GM12801 (cell line): Measurements from ENCODE around the gene C19orf81.

Experiments used
- CTCF ChIP-seq: IDR thresholded peaks from one replicate; pipeline ENCODE4 v1.5.1; 2011; ENCODE audit warnings: control low read depth; ENCODE audit not compliant: insufficient read length; ENCODE audit errors: extremely low read depth

Gene C19orf81

GRCh38 chr19:50632151-50632835, 17.0 kb upstream of the C19orf81 start:
- no peak for TF ChIP-seq CTCF

- no peak for TF ChIP-seq CTCF
Measured at GRCh38 chr19:50633359-50633758, 15.9 kb upstream of the C19orf81 start.

- TF ChIP-seq CTCF = no peak
Measured at GRCh38 chr19:50633973-50634372, 15.3 kb upstream of the C19orf81 start.

GRCh38 chr19:50636317-50637085, 12.7 kb upstream of the C19orf81 start:
- TF ChIP-seq CTCF = no peak

- TF ChIP-seq CTCF = no peak
Measured at GRCh38 chr19:50638600-50638999, 10.6 kb upstream of the C19orf81 start.

- TF ChIP-seq CTCF = no peak
Measured at GRCh38 chr19:50639121-50640112, 9.8 kb upstream of the C19orf81 start, which contains the start of gene SYT3. TSS of gene SYT3 (minus strand) at chr19:50639881. CDS start at chr19:50637411, 2,470 bp downstream.

- no peak for TF ChIP-seq CTCF
Measured at GRCh38 chr19:50640368-50640767, 8.9 kb upstream of the C19orf81 start.
